Endothelial cell (in vitro differentiated cells): ENCODE results near the gene ANKRD33. TPM values are rescaled to one million over a fixed set of nuclear protein-coding genes. Genes with fewer than 3 reads are reported as not detected.

ENCODE experiments used
- DNase-seq: peaks from one replicate; pipeline ENCODE4 v3.0.0; 2021; ENCODE audit warnings: low spot score
- H3K27ac Mint-ChIP-seq: one replicate; pipeline ENCODE4 v1.8.0; 2021; ENCODE audit warnings: mixed read lengths, inconsistent platforms; ENCODE audit not compliant: unreplicated experiment
- H3K27me3 Mint-ChIP-seq: one replicate; pipeline ENCODE4 v1.8.0; 2021; ENCODE audit warnings: mild to moderate bottlenecking, moderate library complexity, mixed read lengths, inconsistent platforms; ENCODE audit not compliant: unreplicated experiment
- H3K36me3 Mint-ChIP-seq: one replicate; pipeline ENCODE4 v1.8.0; 2021; ENCODE audit warnings: mild to moderate bottlenecking, low read depth, mixed read lengths, inconsistent platforms; ENCODE audit not compliant: unreplicated experiment
- H3K4me1 Mint-ChIP-seq: one replicate; pipeline ENCODE4 v1.8.0; 2021; ENCODE audit warnings: mild to moderate bottlenecking, mixed read lengths, inconsistent platforms; ENCODE audit not compliant: unreplicated experiment
- H3K4me3 Mint-ChIP-seq: one replicate; pipeline ENCODE4 v1.8.0; 2021; ENCODE audit warnings: mild to moderate bottlenecking, mixed read lengths, inconsistent platforms; ENCODE audit not compliant: unreplicated experiment
- H3K9me3 Mint-ChIP-seq: one replicate; pipeline ENCODE4 v1.8.0; 2021; ENCODE audit warnings: mixed read lengths, inconsistent platforms; ENCODE audit not compliant: unreplicated experiment
- total RNA-seq: library from RNA; stranded (reverse); fragmentation: NEBNext Ultra II Directional; extraction: Animal tissue kit (Norgen Biotek cat#: 25700); gene quantifications from one replicate; pipeline ENCODE4 v1.2.1, GENCODE V29; 2021; ENCODE audit not compliant: unreplicated experiment
- TF ChIP-seq, protein P1 (sequence below): fragments of 200-600 bp; sonication (generic); IDR thresholded peaks from one replicate; pipeline ENCODE4 v1.5.0; 2021; ENCODE audit warnings: antibody characterized with exemption; ENCODE audit not compliant: unreplicated experiment

The ANKRD33 gene
- total RNA-seq, 1 donor from 2014 or later, result 0.31 TPM

DNA sequence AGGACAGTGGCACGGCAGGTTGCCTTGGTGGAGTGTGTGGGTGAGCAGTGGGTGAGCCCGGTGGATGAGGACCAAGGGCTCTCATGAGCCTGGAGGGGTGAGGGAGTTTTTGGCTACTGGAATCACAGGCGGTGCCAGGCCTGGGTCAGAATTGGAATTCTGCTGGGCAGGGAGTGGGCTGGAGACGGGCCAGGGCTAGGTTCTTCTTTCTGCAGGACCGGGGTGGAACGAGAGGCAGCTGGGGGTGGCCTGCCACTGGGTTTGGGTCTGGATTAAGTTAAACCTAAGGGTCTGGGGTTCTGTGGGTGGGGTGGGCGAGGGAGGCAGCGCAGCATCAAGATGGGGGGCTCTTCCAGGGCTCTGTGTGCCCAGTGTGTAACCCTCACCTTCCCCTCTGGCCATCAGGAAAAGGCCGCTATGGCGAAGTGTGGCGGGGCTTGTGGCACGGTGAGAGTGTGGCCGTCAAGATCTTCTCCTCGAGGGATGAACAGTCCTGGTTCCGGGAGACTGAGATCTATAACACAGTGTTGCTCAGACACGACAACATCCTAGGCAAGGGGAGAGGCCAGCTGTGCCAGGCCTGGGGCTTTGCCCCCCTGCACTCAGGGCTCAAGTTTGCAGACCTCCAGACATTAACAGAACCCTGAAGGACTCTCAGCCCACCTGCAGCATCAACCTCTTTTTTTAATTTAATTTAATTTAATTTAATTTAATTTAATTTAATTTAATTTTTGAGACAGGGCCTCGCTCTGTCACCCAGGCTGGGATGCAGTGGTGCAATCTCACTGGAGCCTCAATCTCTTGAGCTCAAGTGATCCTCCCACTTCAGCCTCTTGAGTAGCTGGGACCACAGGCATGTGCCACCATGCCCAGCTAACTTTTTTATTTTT, 26.4 kb downstream of the ANKRD33 start:
- Mint-ChIP-seq H3K27ac (peak overlapping the region; percentile 67), H3K27me3 (peaks cover 20% of the 10 kb centered on the region), H3K9me3 (no peaks in the 10 kb centered on the region)

GRCh38 chr12:51915003-51915625, 27.2 kb downstream of the ANKRD33 start:
- H3K36me3 Mint-ChIP-seq, result peaks cover 48% of the 10 kb centered on the region
- TF ChIP-seq, protein P1, sequence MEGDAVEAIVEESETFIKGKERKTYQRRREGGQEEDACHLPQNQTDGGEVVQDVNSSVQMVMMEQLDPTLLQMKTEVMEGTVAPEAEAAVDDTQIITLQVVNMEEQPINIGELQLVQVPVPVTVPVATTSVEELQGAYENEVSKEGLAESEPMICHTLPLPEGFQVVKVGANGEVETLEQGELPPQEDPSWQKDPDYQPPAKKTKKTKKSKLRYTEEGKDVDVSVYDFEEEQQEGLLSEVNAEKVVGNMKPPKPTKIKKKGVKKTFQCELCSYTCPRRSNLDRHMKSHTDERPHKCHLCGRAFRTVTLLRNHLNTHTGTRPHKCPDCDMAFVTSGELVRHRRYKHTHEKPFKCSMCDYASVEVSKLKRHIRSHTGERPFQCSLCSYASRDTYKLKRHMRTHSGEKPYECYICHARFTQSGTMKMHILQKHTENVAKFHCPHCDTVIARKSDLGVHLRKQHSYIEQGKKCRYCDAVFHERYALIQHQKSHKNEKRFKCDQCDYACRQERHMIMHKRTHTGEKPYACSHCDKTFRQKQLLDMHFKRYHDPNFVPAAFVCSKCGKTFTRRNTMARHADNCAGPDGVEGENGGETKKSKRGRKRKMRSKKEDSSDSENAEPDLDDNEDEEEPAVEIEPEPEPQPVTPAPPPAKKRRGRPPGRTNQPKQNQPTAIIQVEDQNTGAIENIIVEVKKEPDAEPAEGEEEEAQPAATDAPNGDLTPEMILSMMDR, result no peak
- H3K4me3 Mint-ChIP-seq, result peak overlapping the region; percentile 51
- peaks cover 24% of the 10 kb centered on the region for H3K27me3 Mint-ChIP-seq
- no peak for DNase-seq
- no peaks in the 10 kb centered on the region for H3K9me3 Mint-ChIP-seq
- no peak overlapping the region for H3K27ac Mint-ChIP-seq
- H3K4me1 Mint-ChIP-seq, result peaks cover 58% of the 10 kb centered on the region

More for the DNA sequence above, 26.4 kb downstream of the ANKRD33 start:
- Mint-ChIP-seq H3K4me3 (peak overlapping the region; percentile 51), H3K4me1 (peaks cover 64% of the 10 kb centered on the region), H3K36me3 (peaks cover 39% of the 10 kb centered on the region)
- TF ChIP-seq, protein P1, result no peak
- no peak for DNase-seq

DNA sequence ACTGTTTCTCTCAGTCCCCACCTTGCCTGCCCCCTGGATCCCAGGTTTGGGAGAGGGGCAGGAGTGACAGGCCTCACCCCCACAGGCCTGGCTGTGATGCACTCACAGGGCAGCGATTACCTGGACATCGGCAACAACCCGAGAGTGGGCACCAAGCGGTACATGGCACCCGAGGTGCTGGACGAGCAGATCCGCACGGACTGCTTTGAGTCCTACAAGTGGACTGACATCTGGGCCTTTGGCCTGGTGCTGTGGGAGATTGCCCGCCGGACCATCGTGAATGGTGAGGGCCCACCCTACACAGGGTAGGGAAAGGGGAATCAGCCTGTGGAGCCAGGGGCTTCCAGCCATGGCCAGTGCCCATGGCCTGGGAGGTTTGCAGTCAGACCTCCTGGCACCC, 28.0 kb downstream of the ANKRD33 start:
- no peaks in the 10 kb centered on the region for H3K9me3 Mint-ChIP-seq
- TF ChIP-seq, protein P1, result no peak
- H3K36me3 Mint-ChIP-seq, result peaks cover 54% of the 10 kb centered on the region
- H3K27ac Mint-ChIP-seq, result no peak overlapping the region
- H3K4me1 Mint-ChIP-seq, result peaks cover 56% of the 10 kb centered on the region
- no peak overlapping the region for H3K4me3 Mint-ChIP-seq
- H3K27me3 Mint-ChIP-seq, result peaks cover 29% of the 10 kb centered on the region
- no peak for DNase-seq

- TF ChIP-seq, protein P1, result no peak
- Mint-ChIP-seq H3K4me1 (peaks cover 49% of the 10 kb centered on the region), H3K27ac (peak overlapping the region; percentile 24)
These were observed 29.2 kb downstream of the ANKRD33 start for GRCh38 chr12:51917041-51917590.

More at GRCh38 chr12:51917041-51917590, 29.2 kb downstream of the ANKRD33 start:
- H3K27me3 Mint-ChIP-seq, result peaks cover 28% of the 10 kb centered on the region
- H3K9me3 Mint-ChIP-seq, result no peaks in the 10 kb centered on the region
- H3K36me3 Mint-ChIP-seq, result peaks cover 54% of the 10 kb centered on the region
- DNase-seq, result no peak
- peak overlapping the region; percentile 62 for H3K4me3 Mint-ChIP-seq
